ENCODE measurements around the gene SLC18A3.

GRCh38 chr10:49597426-49598163, 12.5 kb upstream of the SLC18A3 start:
- TF ChIP-seq CTCF (IDR thresholded peaks at IDR 0.05) (no peak), POLR2A (IDR thresholded peaks at IDR 0.05) (no peak)

Data from sigmoid colon (tissue), 3 donors.